ENCODE results near the gene CD247. TPM values are rescaled to one million over a fixed set of nuclear protein-coding genes. Genes with fewer than 3 reads are reported as not detected.

The CD247 gene
- polyA plus RNA-seq, 1 of the 3 experiments (the other 2 are of a cell fraction): 0.08 TPM

- 0 out of 2 replicates have a peak, but pooled peaks cover 4% of the 10 kb centered on the region for H3K9me2 ChIP-seq
- no peaks in the 10 kb centered on the region for H3K4me1 ChIP-seq (ENCODE audit: control insufficient read depth in 1 of 2, insufficient read depth in 2 of 2, low read depth in 1 of 2, low read length in 1 of 2)
- POLR2A ChIA-PET: no interaction called here
- H3F3A ChIP-seq (replicated peaks; ENCODE audit: insufficient read depth): no peaks in the 10 kb centered on the region
- H3K4me2 ChIP-seq: no peak overlapping the region
- no peaks in the 10 kb centered on the region for H4K20me1 ChIP-seq (ENCODE audit: insufficient read depth)
- H3K36me3 ChIP-seq (replicated peaks in 1 of 2; ENCODE audit: control insufficient read depth in 1 of 2, insufficient read depth in 2 of 2, low read length in 1 of 2): no peaks in the 10 kb centered on the region
- H3K27me3 ChIP-seq (ENCODE audit: insufficient read depth): no peaks in the 10 kb centered on the region; the same call in 1 of the 2 replicates
- CTCF ChIA-PET: interaction anchor here (1.1 kb wide), 1 partner anchor 12 kb away, joined by 7 read pairs; no protein-coding TSS in a partner anchor
- H3K27ac ChIP-seq (ENCODE audit: low read depth in 2 of 2, low read length in 1 of 2): no peak overlapping the region
- TF ChIP-seq SMC3 (IDR thresholded peaks at IDR 0.05; ENCODE audit: low read depth, low read length): no peak
- no peak for TF ChIP-seq TCF12 (IDR thresholded peaks at IDR 0.05)
- no peak for TF ChIP-seq USF2 (IDR thresholded peaks at IDR 0.05; ENCODE audit: borderline replicate concordance, low read depth, low read length)
- no peak for TF ChIP-seq NFIC (IDR thresholded peaks at IDR 0.05; ENCODE audit: borderline replicate concordance)
- no peak for TF ChIP-seq JUND (IDR thresholded peaks at IDR 0.05)
- H3K79me2 ChIP-seq (ENCODE audit: insufficient read depth): no peaks in the 10 kb centered on the region
- H3K9ac ChIP-seq: no peak overlapping the region
- DNase-seq: no peak
- no peak overlapping the region for H3K4me3 ChIP-seq (ENCODE audit: low read depth in 2 of 2, low read length in 1 of 2)
- H2AFZ ChIP-seq (ENCODE audit: low read depth): no peak overlapping the region
- H3K9me3 ChIP-seq: no peaks in the 10 kb centered on the region
Measured at GRCh38 chr1:167520711-167521206, 2.4 kb upstream of the CD247 start.

- Histone ChIP-seq H3K9me3 (no peaks in the 10 kb centered on the region), H4K20me1 (ENCODE audit: insufficient read depth) (no peaks in the 10 kb centered on the region), H3K4me1 (ENCODE audit: control insufficient read depth in 1 of 2, insufficient read depth in 2 of 2, low read depth in 1 of 2, low read length in 1 of 2) (no peaks in the 10 kb centered on the region), H3K27me3 (ENCODE audit: insufficient read depth) (no peaks in the 10 kb centered on the region; the same call in 1 of the 2 replicates), H3K36me3 (replicated peaks in 1 of 2; ENCODE audit: control insufficient read depth in 1 of 2, insufficient read depth in 2 of 2, low read length in 1 of 2) (no peaks in the 10 kb centered on the region), H3K9ac (no peak overlapping the region), H3K4me2 (no peak overlapping the region), H3K4me3 (ENCODE audit: low read depth in 2 of 2, low read length in 1 of 2) (no peak overlapping the region), H2AFZ (ENCODE audit: low read depth) (no peak overlapping the region), H3K79me2 (ENCODE audit: insufficient read depth) (no peaks in the 10 kb centered on the region), H3F3A (replicated peaks; ENCODE audit: insufficient read depth) (no peaks in the 10 kb centered on the region), H3K27ac (ENCODE audit: low read depth in 2 of 2, low read length in 1 of 2) (no peak overlapping the region), H3K9me2 (no peaks in the 10 kb centered on the region)
- ChIA-PET CTCF (interaction anchor here (0.7 to 3.9 kb wide), 6 partner anchors 15 to 249 kb away, joined by 3 to 13 read pairs (median 5); no protein-coding TSS in a partner anchor), POLR2A (no interaction called here)
- WGBS (ENCODE audit: low lambda C conversion rate): 75% methylated on average over 18 of the region's 30 CpGs
- TF ChIP-seq TAF1 (IDR thresholded peaks at IDR 0.05; ENCODE audit: borderline replicate concordance, low read depth, low read length) (no peak), RAD21 (IDR thresholded peaks at IDR 0.05; ENCODE audit: low read length) (no peak), RCOR1 (IDR thresholded peaks at IDR 0.05; ENCODE audit: low read length) (no peak), ELF1 (IDR thresholded peaks at IDR 0.05) (no peak), FOXJ3 (CRISPR knock-in tag; IDR thresholded peaks at IDR 0.05) (no peak), ZBTB33 (IDR thresholded peaks at IDR 0.05; ENCODE audit: borderline replicate concordance, low read depth) (no peak), GATA2 (CRISPR knock-in tag; IDR thresholded peaks at IDR 0.05) (no peak), SIN3A (IDR thresholded peaks at IDR 0.05; ENCODE audit: borderline replicate concordance, low read depth, low read length) (no peak), RFX5 (IDR thresholded peaks at IDR 0.05; ENCODE audit: low read length) (no peak), MAX (IDR thresholded peaks at IDR 0.05; ENCODE audit: low read depth) (no peak), FOSL2 (IDR thresholded peaks at IDR 0.05; ENCODE audit: borderline replicate concordance, low read depth) (no peak), JUND (IDR thresholded peaks at IDR 0.05) (no peak), USF2 (IDR thresholded peaks at IDR 0.05; ENCODE audit: borderline replicate concordance, low read depth, low read length) (no peak), EP300 (IDR thresholded peaks at IDR 0.05; ENCODE audit: borderline replicate concordance in 1 of 2, low read depth in 1 of 2, low read length in 1 of 2) (no peak), RXRA (IDR thresholded peaks at IDR 0.05; ENCODE audit: borderline replicate concordance, low read depth) (no peak), POLR2AphosphoS5 (IDR thresholded peaks at IDR 0.05; ENCODE audit: low read depth, low read length) (no peak), EZH2phosphoT487 (IDR thresholded peaks at IDR 0.05; ENCODE audit: borderline replicate concordance, low read depth) (no peak), MEF2A (IDR thresholded peaks at IDR 0.05; ENCODE audit: borderline replicate concordance, low read depth) (no peak), NRF1 (IDR thresholded peaks at IDR 0.05; ENCODE audit: low read depth, low read length) (no peak), FOXM1 (IDR thresholded peaks at IDR 0.05; ENCODE audit: low read depth) (no peak)
- no peak for DNase-seq
Measured at GRCh38 chr1:167517535-167518330, 596 bp downstream of the CD247 start.

All from SK-N-SH (cell line).